Measurements from ENCODE around the gene KCNK3.
"Not testable (repeated sequence)": the region's sequence is repeated elsewhere in the genome, so short reads cannot be mapped to it uniquely, and the experiment has no call there.

Gene KCNK3

GRCh38 chr2:26653207-26654060, 39.1 kb upstream of the KCNK3 start:
- Histone ChIP-seq H3K9ac (ENCODE audit: low read length) (no peak overlapping the region), H3K4me3 (ENCODE audit: low read length) (no peak overlapping the region), H2AFZ (ENCODE audit: low read depth, low read length) (no peak overlapping the region), H3K27me3 (ENCODE audit: low read depth, low read length) (peaks cover 16% of the 10 kb centered on the region), H3K79me2 (ENCODE audit: low read length) (no peaks in the 10 kb centered on the region), H3K4me1 (ENCODE audit: low read length) (no peaks in the 10 kb centered on the region), H3K36me3 (replicated peaks; ENCODE audit: low read depth, low read length) (no peaks in the 10 kb centered on the region), H3K27ac (ENCODE audit: low read length) (no peak overlapping the region), H3K4me2 (ENCODE audit: low read length) (no peak overlapping the region), H4K20me1 (ENCODE audit: insufficient read depth, low read length) (no peaks in the 10 kb centered on the region), H3K9me3 (ENCODE audit: insufficient read depth, low read length) (no peaks in the 10 kb centered on the region)
- TF ChIP-seq EZH2phosphoT487 (IDR thresholded peaks at IDR 0.05; ENCODE audit: low read depth): no peak
- TF ChIP-seq, protein P1, sequence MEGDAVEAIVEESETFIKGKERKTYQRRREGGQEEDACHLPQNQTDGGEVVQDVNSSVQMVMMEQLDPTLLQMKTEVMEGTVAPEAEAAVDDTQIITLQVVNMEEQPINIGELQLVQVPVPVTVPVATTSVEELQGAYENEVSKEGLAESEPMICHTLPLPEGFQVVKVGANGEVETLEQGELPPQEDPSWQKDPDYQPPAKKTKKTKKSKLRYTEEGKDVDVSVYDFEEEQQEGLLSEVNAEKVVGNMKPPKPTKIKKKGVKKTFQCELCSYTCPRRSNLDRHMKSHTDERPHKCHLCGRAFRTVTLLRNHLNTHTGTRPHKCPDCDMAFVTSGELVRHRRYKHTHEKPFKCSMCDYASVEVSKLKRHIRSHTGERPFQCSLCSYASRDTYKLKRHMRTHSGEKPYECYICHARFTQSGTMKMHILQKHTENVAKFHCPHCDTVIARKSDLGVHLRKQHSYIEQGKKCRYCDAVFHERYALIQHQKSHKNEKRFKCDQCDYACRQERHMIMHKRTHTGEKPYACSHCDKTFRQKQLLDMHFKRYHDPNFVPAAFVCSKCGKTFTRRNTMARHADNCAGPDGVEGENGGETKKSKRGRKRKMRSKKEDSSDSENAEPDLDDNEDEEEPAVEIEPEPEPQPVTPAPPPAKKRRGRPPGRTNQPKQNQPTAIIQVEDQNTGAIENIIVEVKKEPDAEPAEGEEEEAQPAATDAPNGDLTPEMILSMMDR (IDR thresholded peaks at IDR 0.05; ENCODE audit: low read depth, low read length): no peak

DNA sequence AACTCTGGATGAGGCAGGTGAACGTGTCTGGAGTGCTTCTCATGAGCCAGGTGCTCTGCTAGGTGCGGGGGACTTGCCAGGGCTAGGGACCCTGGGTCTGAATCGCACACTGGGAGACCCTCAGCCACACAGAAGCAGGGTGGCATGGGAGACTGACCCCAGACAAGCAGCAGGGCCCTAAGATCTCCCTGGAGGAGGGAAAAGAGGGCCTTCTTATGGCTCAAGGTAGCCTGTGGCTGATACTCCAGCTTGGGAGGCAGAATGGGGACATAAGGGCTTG, 38.5 kb upstream of the KCNK3 start:
- no peak overlapping the region for H2AFZ ChIP-seq (ENCODE audit: low read depth, low read length)
- H3K9ac ChIP-seq (ENCODE audit: low read length): no peak overlapping the region
- H3K9me3 ChIP-seq (ENCODE audit: insufficient read depth, low read length): no peaks in the 10 kb centered on the region
- TF ChIP-seq EZH2phosphoT487 (IDR thresholded peaks at IDR 0.05; ENCODE audit: low read depth): no peak
- TF ChIP-seq, protein P1 (IDR thresholded peaks at IDR 0.05; ENCODE audit: low read depth, low read length): no peak
- no peaks in the 10 kb centered on the region for H3K79me2 ChIP-seq (ENCODE audit: low read length)
- peaks cover 14% of the 10 kb centered on the region for H3K27me3 ChIP-seq (ENCODE audit: low read depth, low read length)
- no peaks in the 10 kb centered on the region for H3K4me1 ChIP-seq (ENCODE audit: low read length)
- no peak overlapping the region for H3K4me3 ChIP-seq (ENCODE audit: low read length)
- no peak overlapping the region for H3K4me2 ChIP-seq (ENCODE audit: low read length)
- H3K36me3 ChIP-seq (replicated peaks; ENCODE audit: low read depth, low read length): no peaks in the 10 kb centered on the region
- H4K20me1 ChIP-seq (ENCODE audit: insufficient read depth, low read length): no peaks in the 10 kb centered on the region
- no peak overlapping the region for H3K27ac ChIP-seq (ENCODE audit: low read length)

GRCh38 chr2:26655120-26655519, 37.4 kb upstream of the KCNK3 start:
- H3K4me3 ChIP-seq (ENCODE audit: low read length); H3K27ac ChIP-seq (ENCODE audit: low read length); H3K9me3 ChIP-seq (ENCODE audit: insufficient read depth, low read length); H2AFZ ChIP-seq (ENCODE audit: low read depth, low read length); H3K79me2 ChIP-seq (ENCODE audit: low read length); H3K4me1 ChIP-seq (ENCODE audit: low read length); H3K9ac ChIP-seq (ENCODE audit: low read length); H4K20me1 ChIP-seq (ENCODE audit: insufficient read depth, low read length); H3K36me3 ChIP-seq (replicated peaks; ENCODE audit: low read depth, low read length); H3K4me2 ChIP-seq (ENCODE audit: low read length): not testable (repeated sequence)
- H3K27me3 ChIP-seq (ENCODE audit: low read depth, low read length): peaks cover 14% of the 10 kb centered on the region

DNA sequence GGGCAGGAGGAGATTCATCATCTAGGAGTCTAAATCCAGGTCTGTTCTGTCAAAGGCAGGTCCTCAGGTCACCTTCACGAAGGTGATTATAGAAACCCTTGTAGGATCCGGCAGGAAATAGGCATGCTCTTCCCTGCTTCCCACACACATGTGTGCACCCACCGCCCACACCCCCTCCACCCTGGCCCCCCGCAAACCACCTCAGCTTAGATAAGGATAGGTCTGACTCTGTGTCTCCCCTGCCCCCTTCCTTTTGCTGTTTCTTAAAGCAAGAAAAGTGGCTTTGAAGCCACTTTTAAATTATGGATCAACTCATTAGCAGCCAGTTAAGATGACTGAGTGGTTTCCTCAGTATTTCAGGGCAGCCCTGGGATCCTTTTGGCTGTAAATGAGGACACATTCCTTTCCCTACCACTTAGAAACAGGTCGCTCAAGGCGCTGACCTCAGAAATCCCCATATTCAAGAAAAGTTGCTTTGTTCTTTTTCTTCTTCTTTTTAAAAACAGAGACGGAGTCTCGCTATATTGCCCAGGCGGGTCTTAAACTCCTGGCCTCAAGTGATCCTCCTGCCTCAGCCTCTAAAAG, 36.8 kb upstream of the KCNK3 start:
- no peak overlapping the region for H3K27ac ChIP-seq (ENCODE audit: low read length)
- no peak overlapping the region for H3K4me3 ChIP-seq (ENCODE audit: low read length)
- H3K79me2 ChIP-seq (ENCODE audit: low read length): no peaks in the 10 kb centered on the region
- H3K4me1 ChIP-seq (ENCODE audit: low read length): no peaks in the 10 kb centered on the region
- TF ChIP-seq, protein P1 (IDR thresholded peaks at IDR 0.05; ENCODE audit: low read depth, low read length): no peak
- no peak for TF ChIP-seq EZH2phosphoT487 (IDR thresholded peaks at IDR 0.05; ENCODE audit: low read depth)
- no peaks in the 10 kb centered on the region for H4K20me1 ChIP-seq (ENCODE audit: insufficient read depth, low read length)
- H2AFZ ChIP-seq (ENCODE audit: low read depth, low read length): no peak overlapping the region
- no peaks in the 10 kb centered on the region for H3K9me3 ChIP-seq (ENCODE audit: insufficient read depth, low read length)
- H3K27me3 ChIP-seq (ENCODE audit: low read depth, low read length): peaks cover 14% of the 10 kb centered on the region
- H3K36me3 ChIP-seq (replicated peaks; ENCODE audit: low read depth, low read length): no peaks in the 10 kb centered on the region
- H3K4me2 ChIP-seq (ENCODE audit: low read length): no peak overlapping the region
- no peak overlapping the region for H3K9ac ChIP-seq (ENCODE audit: low read length)

Measured in OCI-LY3 (cell line).